SK-N-SH treated with all-trans-retinoic acid at 6 μM for 48 hours (cell line): Measurements from ENCODE around the gene VAT1L.

Source experiments
- ATAC-seq: fragments of 200-7000 bp; cut with Tn5 transposase; 3 replicates; pipeline ENCODE4 v1.9.1; 2020; ENCODE audit warnings: mild to moderate bottlenecking, moderate library complexity
- ARNTL ChIP-seq: fragments of 450-650 bp; formaldehyde crosslinking; IDR thresholded peaks from 2 replicates; pipeline ENCODE4 v1.5.0; 2020; ENCODE audit warnings: low read depth, mild to moderate bottlenecking, moderate library complexity, borderline replicate concordance
- BACH2 ChIP-seq: fragments of 250-450 bp; sonication (Bioruptor Pico); IDR thresholded peaks from 2 replicates; pipeline ENCODE4 v1.9.0; 2021; ENCODE audit warnings: mild to moderate bottlenecking, borderline replicate concordance
- CSDC2 ChIP-seq: fragments of 250-450 bp; sonication (Bioruptor Pico); IDR thresholded peaks from 2 replicates; pipeline ENCODE4 v1.5.0; 2020; ENCODE audit warnings: mild to moderate bottlenecking, moderate library complexity
- CSRNP3 ChIP-seq: fragments of 250-450 bp; sonication (Bioruptor Pico); IDR thresholded peaks from 2 replicates; pipeline ENCODE4 v1.5.1; 2021; ENCODE audit warnings: mild to moderate bottlenecking, moderate library complexity
- ESRRG ChIP-seq: fragments of 250-450 bp; sonication (Bioruptor Pico); IDR thresholded peaks from 2 replicates; pipeline ENCODE4 v1.6.1; 2021; ENCODE audit warnings: mild to moderate bottlenecking
- GLIS3 ChIP-seq: fragments of 250-450 bp; sonication (Bioruptor Pico); IDR thresholded peaks from 2 replicates; pipeline ENCODE4 v1.5.0; 2020; ENCODE audit warnings: mild to moderate bottlenecking, moderate library complexity
- ISL1 ChIP-seq: fragments of 250-450 bp; sonication (Bioruptor Pico); IDR thresholded peaks from 2 replicates; pipeline ENCODE4 v2.1.2; 2022; ENCODE audit warnings: mild to moderate bottlenecking, moderate library complexity
- OSR1 ChIP-seq: fragments of 250-450 bp; sonication (Bioruptor Pico); IDR thresholded peaks from 2 replicates; pipeline ENCODE4 v1.8.0; 2022; ENCODE audit warnings: moderate library complexity, mild to moderate bottlenecking, inconsistent platforms
- PATZ1 ChIP-seq: fragments of 250-450 bp; sonication (Bioruptor Pico); IDR thresholded peaks from 2 replicates; pipeline ENCODE4 v1.8.0; 2020; ENCODE audit warnings: mild to moderate bottlenecking, moderate library complexity, borderline replicate concordance
- PPARA ChIP-seq: fragments of 250-450 bp; sonication (Bioruptor Pico); IDR thresholded peaks from 2 replicates; pipeline ENCODE4 v1.5.0; 2020; ENCODE audit warnings: mild to moderate bottlenecking, borderline replicate concordance
- RARB ChIP-seq: fragments of 250-450 bp; sonication (Bioruptor Pico); IDR thresholded peaks from 2 replicates; pipeline ENCODE4 v1.8.0; 2021; ENCODE audit warnings: mild to moderate bottlenecking, moderate library complexity
- SNAI2 ChIP-seq: fragments of 250-450 bp; sonication (Bioruptor Pico); IDR thresholded peaks from 2 replicates; pipeline ENCODE4 v1.5.0; 2020; ENCODE audit warnings: mild to moderate bottlenecking, moderate library complexity
- ZFP3 ChIP-seq: fragments of 250-450 bp; sonication (Bioruptor Pico); IDR thresholded peaks from 2 replicates; pipeline ENCODE4 v1.5.0; 2020; ENCODE audit warnings: mild to moderate bottlenecking, moderate library complexity
- ZFP30 ChIP-seq: fragments of 450-650 bp; formaldehyde crosslinking; IDR thresholded peaks from 2 replicates; pipeline ENCODE4 v1.5.0; 2022; ENCODE audit warnings: mild to moderate bottlenecking, moderate library complexity
- ZNF565 ChIP-seq: fragments of 450-650 bp; formaldehyde crosslinking; conservative IDR thresholded peaks from 2 replicates; pipeline ENCODE4 v1.5.0; 2020; ENCODE audit warnings: low read depth, mild to moderate bottlenecking, moderate library complexity
- ZNF70 ChIP-seq: fragments of 450-650 bp; formaldehyde crosslinking; IDR thresholded peaks from 2 replicates; pipeline ENCODE4 v1.5.0; 2020; ENCODE audit warnings: mild to moderate bottlenecking, moderate library complexity
- ZNF8 ChIP-seq: fragments of 450-650 bp; formaldehyde crosslinking; IDR thresholded peaks from 2 replicates; pipeline ENCODE4 v1.5.0; 2020; ENCODE audit warnings: mild to moderate bottlenecking, moderate library complexity
- TF ChIP-seq, protein P1 (sequence below): fragments of 250-450 bp; sonication (Bioruptor Pico); IDR thresholded peaks from 2 replicates; pipeline ENCODE4 v1.5.0; 2020; ENCODE audit warnings: mild to moderate bottlenecking, moderate library complexity
- TF ChIP-seq, protein P2 (sequence below): fragments of 250-450 bp; sonication (Bioruptor Pico); IDR thresholded peaks from 2 replicates; pipeline ENCODE4 v1.8.0; 2021; ENCODE audit warnings: low read depth, mild to moderate bottlenecking, moderate library complexity, borderline replicate concordance

The VAT1L gene

DNA sequence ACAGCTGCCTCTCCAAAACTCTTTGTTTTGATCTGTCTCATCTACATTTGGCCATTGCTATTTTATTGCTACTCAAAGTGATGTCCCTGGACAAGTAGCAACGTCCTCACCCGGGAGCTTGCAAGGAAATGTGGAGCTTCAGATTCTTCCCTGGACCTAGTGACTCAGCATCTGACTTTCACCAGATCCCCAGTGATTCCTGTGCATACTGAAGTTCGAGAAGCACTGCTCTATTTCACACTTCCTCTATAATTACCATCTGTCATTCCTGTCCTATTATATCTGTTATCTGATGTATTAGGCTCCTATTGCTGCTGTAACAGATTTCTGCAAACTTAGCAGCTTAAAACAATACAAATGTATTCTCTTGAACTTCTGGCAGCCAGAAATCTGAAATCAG lies 28.5 kb upstream of the VAT1L start:
- TF ChIP-seq ISL1 (CRISPR knock-in tag): 0 out of 2 replicates have a peak, but pooled peaks have one; percentile 31
- no peak for TF ChIP-seq GLIS3 (CRISPR knock-in tag)
- peak; percentile 62 for ATAC-seq

DNA sequence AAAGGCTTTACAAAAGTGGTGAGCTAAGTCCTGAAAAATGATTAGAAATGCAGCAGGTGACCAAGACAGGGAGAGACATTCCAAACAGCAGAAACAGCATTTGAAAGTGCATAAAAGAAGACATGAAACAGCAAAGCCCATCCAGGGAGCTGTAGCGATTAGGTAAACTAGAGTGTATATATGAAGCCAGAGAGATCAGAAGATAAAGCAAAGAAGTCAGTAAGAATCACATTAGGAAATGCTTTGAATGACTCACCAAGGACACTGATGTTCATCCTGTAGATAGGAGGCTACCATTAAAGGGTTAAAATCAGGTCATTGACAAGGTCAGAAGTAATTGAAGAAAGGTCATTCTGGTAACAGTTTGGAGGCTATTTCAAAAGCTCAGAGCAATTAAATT lies 27.6 kb upstream of the VAT1L start:
- peak; percentile 70 for ATAC-seq
- TF ChIP-seq CSDC2: no peak
- no peak for TF ChIP-seq ZNF565 (CRISPR knock-in tag)
- peak; percentile 57; the same call in 1 of the 2 replicates for TF ChIP-seq ISL1 (CRISPR knock-in tag)
- no peak for TF ChIP-seq ZFP3
- TF ChIP-seq ZNF8 (CRISPR knock-in tag): no peak

GRCh38 chr16:77761204-77761603 lies 27.2 kb upstream of the VAT1L start:
- peak; percentile 14; the same call in 2 of the 3 replicates for ATAC-seq
- TF ChIP-seq ESRRG (CRISPR knock-in tag) (no peak), PATZ1 (CRISPR knock-in tag) (no peak), OSR1 (CRISPR knock-in tag) (no peak), ZFP30 (CRISPR knock-in tag) (no peak), SNAI2 (CRISPR knock-in tag) (no peak), ZNF70 (CRISPR knock-in tag) (no peak)
- TF ChIP-seq, protein P1, sequence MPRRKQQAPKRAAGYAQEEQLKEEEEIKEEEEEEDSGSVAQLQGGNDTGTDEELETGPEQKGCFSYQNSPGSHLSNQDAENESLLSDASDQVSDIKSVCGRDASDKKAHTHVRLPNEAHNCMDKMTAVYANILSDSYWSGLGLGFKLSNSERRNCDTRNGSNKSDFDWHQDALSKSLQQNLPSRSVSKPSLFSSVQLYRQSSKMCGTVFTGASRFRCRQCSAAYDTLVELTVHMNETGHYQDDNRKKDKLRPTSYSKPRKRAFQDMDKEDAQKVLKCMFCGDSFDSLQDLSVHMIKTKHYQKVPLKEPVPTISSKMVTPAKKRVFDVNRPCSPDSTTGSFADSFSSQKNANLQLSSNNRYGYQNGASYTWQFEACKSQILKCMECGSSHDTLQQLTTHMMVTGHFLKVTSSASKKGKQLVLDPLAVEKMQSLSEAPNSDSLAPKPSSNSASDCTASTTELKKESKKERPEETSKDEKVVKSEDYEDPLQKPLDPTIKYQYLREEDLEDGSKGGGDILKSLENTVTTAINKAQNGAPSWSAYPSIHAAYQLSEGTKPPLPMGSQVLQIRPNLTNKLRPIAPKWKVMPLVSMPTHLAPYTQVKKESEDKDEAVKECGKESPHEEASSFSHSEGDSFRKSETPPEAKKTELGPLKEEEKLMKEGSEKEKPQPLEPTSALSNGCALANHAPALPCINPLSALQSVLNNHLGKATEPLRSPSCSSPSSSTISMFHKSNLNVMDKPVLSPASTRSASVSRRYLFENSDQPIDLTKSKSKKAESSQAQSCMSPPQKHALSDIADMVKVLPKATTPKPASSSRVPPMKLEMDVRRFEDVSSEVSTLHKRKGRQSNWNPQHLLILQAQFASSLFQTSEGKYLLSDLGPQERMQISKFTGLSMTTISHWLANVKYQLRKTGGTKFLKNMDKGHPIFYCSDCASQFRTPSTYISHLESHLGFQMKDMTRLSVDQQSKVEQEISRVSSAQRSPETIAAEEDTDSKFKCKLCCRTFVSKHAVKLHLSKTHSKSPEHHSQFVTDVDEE: no peak

DNA sequence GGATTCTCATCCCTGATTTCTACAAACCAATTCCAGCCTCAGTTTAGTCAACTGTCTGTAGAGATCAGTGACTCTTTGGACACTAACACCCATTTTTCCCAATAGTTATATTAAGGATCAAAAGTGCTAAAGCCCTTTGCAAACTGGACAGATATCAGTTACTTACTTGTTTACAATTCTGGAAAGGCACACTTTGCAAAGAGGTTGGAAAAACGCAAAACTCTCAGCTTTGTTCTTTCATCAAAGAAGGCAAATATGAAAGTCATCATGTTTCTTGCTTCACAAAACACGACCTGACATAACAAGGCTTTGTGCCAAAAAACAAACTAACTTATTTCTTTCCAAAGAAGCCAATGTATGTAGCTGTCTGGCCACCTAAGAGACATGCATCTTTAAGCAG lies 26.1 kb upstream of the VAT1L start:
- ATAC-seq: no peak
- TF ChIP-seq PPARA: no peak
- no peak for TF ChIP-seq RARB
- TF ChIP-seq BACH2 (CRISPR knock-in tag): no peak
- TF ChIP-seq ZNF8 (CRISPR knock-in tag): no peak
- TF ChIP-seq ISL1 (CRISPR knock-in tag): no peak
- TF ChIP-seq ESRRG (CRISPR knock-in tag): no peak
- TF ChIP-seq PATZ1 (CRISPR knock-in tag): no peak
- TF ChIP-seq, protein P1: no peak
- TF ChIP-seq CSRNP3 (CRISPR knock-in tag): no peak
- TF ChIP-seq, protein P2, sequence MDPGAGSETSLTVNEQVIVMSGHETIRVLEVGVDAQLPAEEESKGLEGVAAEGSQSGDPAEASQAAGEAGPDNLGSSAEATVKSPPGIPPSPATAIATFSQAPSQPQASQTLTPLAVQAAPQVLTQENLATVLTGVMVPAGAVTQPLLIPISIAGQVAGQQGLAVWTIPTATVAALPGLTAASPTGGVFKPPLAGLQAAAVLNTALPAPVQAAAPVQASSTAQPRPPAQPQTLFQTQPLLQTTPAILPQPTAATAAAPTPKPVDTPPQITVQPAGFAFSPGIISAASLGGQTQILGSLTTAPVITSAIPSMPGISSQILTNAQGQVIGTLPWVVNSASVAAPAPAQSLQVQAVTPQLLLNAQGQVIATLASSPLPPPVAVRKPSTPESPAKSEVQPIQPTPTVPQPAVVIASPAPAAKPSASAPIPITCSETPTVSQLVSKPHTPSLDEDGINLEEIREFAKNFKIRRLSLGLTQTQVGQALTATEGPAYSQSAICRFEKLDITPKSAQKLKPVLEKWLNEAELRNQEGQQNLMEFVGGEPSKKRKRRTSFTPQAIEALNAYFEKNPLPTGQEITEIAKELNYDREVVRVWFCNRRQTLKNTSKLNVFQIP (CRISPR knock-in tag): no peak
- no peak for TF ChIP-seq ARNTL (CRISPR knock-in tag)
